Measurements from ENCODE around the gene WNT8A.
"Not testable (repeated sequence)": the region's sequence is repeated elsewhere in the genome, so short reads cannot be mapped to it uniquely, and the experiment has no call there.

The WNT8A gene

GRCh38 chr5:138051441-138052296 is 32.2 kb upstream of the WNT8A start:
- no peak for DNase-seq (ENCODE audit: low spot score)
- TF ChIP-seq CTCF (IDR thresholded peaks at IDR 0.05), result no peak
- Histone ChIP-seq H3K27ac (peak overlapping the region; percentile 29 to 65), H3K4me3 (no peak overlapping the region)

- DNase-seq (ENCODE audit: low spot score); H3K4me3 ChIP-seq; H3K27ac ChIP-seq: not testable (repeated sequence)
Measured at GRCh38 chr5:138052718-138053117, 31.1 kb upstream of the WNT8A start.

GRCh38 chr5:138053554-138053953 is 30.3 kb upstream of the WNT8A start:
- DNase-seq (ENCODE audit: low spot score), result no peak
- Histone ChIP-seq H3K4me3 (no peak overlapping the region), H3K27ac (no peak overlapping the region)
- no peak for TF ChIP-seq CTCF (IDR thresholded peaks at IDR 0.05)

- TF ChIP-seq CTCF (IDR thresholded peaks at IDR 0.05), result no peak
- H3K27ac ChIP-seq, result no peak overlapping the region
- H3K4me3 ChIP-seq, result no peak overlapping the region
- DNase-seq (ENCODE audit: low spot score), result no peak
Measured at GRCh38 chr5:138054206-138054605, 29.6 kb upstream of the WNT8A start.

GRCh38 chr5:138054847-138055558 is 28.8 kb upstream of the WNT8A start:
- H3K27ac ChIP-seq, result peak overlapping the region; percentile 34
- peak overlapping the region; percentile 32 for H3K4me3 ChIP-seq
- DNase-seq (ENCODE audit: low spot score), result no peak
- TF ChIP-seq CTCF (IDR thresholded peaks at IDR 0.05), result no peak

- no peak overlapping the region for H3K4me3 ChIP-seq
- DNase-seq (ENCODE audit: low spot score), result no peak
- H3K27ac ChIP-seq, result peak overlapping the region in 1 of 2 donors; percentile 76
- TF ChIP-seq CTCF (IDR thresholded peaks at IDR 0.05), result no peak
Measured at GRCh38 chr5:138064526-138064925, 19.3 kb upstream of the WNT8A start.

- no peak for TF ChIP-seq CTCF (IDR thresholded peaks at IDR 0.05)
- no peak overlapping the region for H3K4me3 ChIP-seq
- peak overlapping the region; percentile 5 to 76 for H3K27ac ChIP-seq
- DNase-seq (ENCODE audit: low spot score), result no peak
Measured at GRCh38 chr5:138065102-138065501, 18.7 kb upstream of the WNT8A start.

Measured in coronary artery (tissue), 2 donors.